ENCODE measurements around the gene APBA2. TPM values are rescaled to one million over a fixed set of nuclear protein-coding genes. Genes with fewer than 3 reads are reported as not detected.

Gene APBA2
- total and polyA plus RNA-seq, 2 of the 4 experiments (the other 2 are of a cell fraction): 21.7 to 33.0 TPM

- Histone ChIP-seq H2AFZ (replicated peaks; ENCODE audit: low read length, poor library complexity) (no peak overlapping the region), H2BK120ac (ENCODE audit: low read depth, low read length) (no peak overlapping the region), H3K79me1 (ENCODE audit: low read depth in 1 of 2, low read length in 2 of 2) (no peaks in the 10 kb centered on the region), H2AK9ac (replicated peaks; ENCODE audit: low read depth, low read length, poor library complexity) (no peak overlapping the region), H4K8ac (ENCODE audit: low read depth in 2 of 2, low read length in 2 of 2) (no peak overlapping the region), H2BK5ac (ENCODE audit: low read depth, low read length, poor library complexity, severe bottlenecking) (no peak overlapping the region), H3K9me1 (ENCODE audit: insufficient read depth, low read length) (no peaks in the 10 kb centered on the region; the same call in 1 of the 2 replicates), H4K91ac (ENCODE audit: insufficient read depth, low read depth, low read length) (no peak overlapping the region), H2AK5ac (ENCODE audit: low read depth, low read length) (no peak overlapping the region), H2BK20ac (ENCODE audit: low read depth, low read length) (no peak overlapping the region), H3K4me2 (ENCODE audit: low read depth, low read length) (no peak overlapping the region), H3K14ac (replicated peaks; ENCODE audit: low read depth, low read length) (no peak overlapping the region), H2BK15ac (ENCODE audit: low read depth, low read length) (no peak overlapping the region), H4K5ac (ENCODE audit: low read depth, low read length) (no peak overlapping the region), H3K4ac (ENCODE audit: low read depth, low read length) (no peak overlapping the region), H3K4me1 (ENCODE audit: control insufficient read depth, insufficient read depth, low read length) (no peaks in the 10 kb centered on the region; the same call in 1 of the 2 replicates), H3K27ac (ENCODE audit: insufficient read depth, low read length) (no peak overlapping the region), H3K56ac (ENCODE audit: extremely low read depth, insufficient read depth, low read length) (no peak overlapping the region), H3K9ac (ENCODE audit: low read depth, low read length) (no peak overlapping the region), H3K23ac (ENCODE audit: low read depth, low read length) (no peak overlapping the region), H3K36me3 (ENCODE audit: control insufficient read depth, insufficient read depth, low read length) (no peaks in the 10 kb centered on the region), H3K27me3 (ENCODE audit: control insufficient read depth, insufficient read depth, low read length) (peaks cover 2% of the 10 kb centered on the region; the same call in 1 of the 2 replicates), H4K20me1 (ENCODE audit: insufficient read depth, low read length) (no peaks in the 10 kb centered on the region), H3K4me3 (ENCODE audit: insufficient read depth, low read depth, low read length) (no peak overlapping the region), H3K9me3 (ENCODE audit: control insufficient read depth, insufficient read depth, low read length) (peaks cover 2% of the 10 kb centered on the region), H3K18ac (ENCODE audit: low read depth, low read length) (no peak overlapping the region)
- CTCF ChIA-PET: interaction anchor here (0.6 kb wide), 1 partner anchor 949 kb away, joined by 4 read pairs; no protein-coding TSS in a partner anchor
- in situ Hi-C loops (cut with MboI; ENCODE audit: low sequenced_read_pairs) (no loop called here), dilution Hi-C loops (cut with HindIII; ENCODE audit: low sequenced_read_pairs, unreplicated experiment) (no loop called here), intact Hi-C loops (cut with micrococcal nuclease) (no loop called here)
- BruUV-seq (replicated peaks): no TSS peak
- no peak for DNase-seq
- POLR2A ChIA-PET (ENCODE audit: unreplicated experiment): no interaction called here
- no peak for TF ChIP-seq MAFK (IDR thresholded peaks at IDR 0.05; ENCODE audit: low read depth, low read length)
- no peak for TF ChIP-seq BHLHE40 (IDR thresholded peaks at IDR 0.05; ENCODE audit: low read depth, low read length)
- no peak for TF ChIP-seq RFX5 (IDR thresholded peaks at IDR 0.05; ENCODE audit: low read depth, low read length)
- TF ChIP-seq ELK1 (IDR thresholded peaks at IDR 0.05; ENCODE audit: borderline replicate concordance, low read depth, low read length): no peak
- TF ChIP-seq MAZ (IDR thresholded peaks at IDR 0.05; ENCODE audit: borderline replicate concordance, low read depth, low read length): no peak
- no peak for TF ChIP-seq USF2 (IDR thresholded peaks at IDR 0.05; ENCODE audit: low read depth, low read length)
- TF ChIP-seq MXI1 (IDR thresholded peaks at IDR 0.05; ENCODE audit: borderline replicate concordance, low read depth, low read length): no peak
- ATAC-seq (ENCODE audit: low read depth): no peak
- no CpG with 5 or more reads among the region's 3 CpGs for WGBS, 2 experiments (ENCODE audit: extremely low coverage in 2 of 2, insufficient read length in 1 of 2)
These were observed 14.6 kb upstream of the APBA2 start for GRCh38 chr15:28871168-28871567.
